PFSK-1 (cell line): ENCODE measurements around the gene CACNA2D4.

Source experiments
- POLR2AphosphoS5 ChIP-seq: IDR thresholded peaks from 2 replicates; pipeline ENCODE4 v1.6.1; 2012; ENCODE audit warnings: low read depth, mild to moderate bottlenecking, control low read depth, low read length, moderate library complexity
- TAF1 ChIP-seq: IDR thresholded peaks from 2 replicates; pipeline ENCODE4 v1.6.1; 2012; ENCODE audit warnings: low read length, control low read depth, borderline replicate concordance; ENCODE audit not compliant: insufficient read depth

DNA sequence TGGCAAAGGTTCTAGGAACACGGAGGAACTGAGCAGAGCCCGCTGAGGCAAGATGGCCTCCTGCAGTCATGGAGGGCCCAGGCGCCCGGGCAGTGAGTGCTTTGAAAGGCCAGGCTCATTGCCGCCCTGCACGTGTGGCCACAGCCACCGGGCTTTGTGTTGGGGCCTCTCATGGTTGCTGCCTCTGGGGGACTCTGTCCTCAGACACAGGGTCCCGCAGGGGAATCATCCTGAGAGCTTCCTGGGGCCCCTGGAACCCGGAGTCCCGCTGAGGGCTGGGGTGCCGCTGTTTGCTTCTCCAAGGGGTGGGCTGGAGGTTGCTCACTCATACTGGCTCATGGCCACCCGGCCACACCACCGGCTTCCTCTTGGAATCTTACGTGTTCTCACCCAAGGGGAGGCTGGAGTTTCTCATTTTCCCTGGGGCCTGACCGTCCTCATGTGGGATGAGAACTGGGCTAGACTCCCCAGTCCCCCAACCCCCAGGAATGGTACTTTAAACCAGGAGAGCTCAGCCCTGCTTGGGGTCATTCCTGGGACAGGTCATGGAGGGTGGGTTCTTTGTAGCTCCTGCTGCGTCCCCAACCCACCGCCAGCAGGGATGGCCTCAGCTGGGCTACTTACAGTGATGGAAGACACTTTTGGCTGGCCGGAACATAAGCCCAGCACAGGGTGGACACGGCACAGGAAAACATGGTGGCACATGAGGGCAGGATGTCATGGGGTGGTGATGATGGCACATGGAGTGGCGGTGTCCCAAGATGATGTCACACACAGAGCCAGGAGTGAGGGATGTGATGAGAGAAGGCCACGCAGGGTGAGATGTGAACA lies 119.2 kb downstream of the CACNA2D4 start:
- TF ChIP-seq POLR2AphosphoS5 = no peak
- TF ChIP-seq TAF1 = no peak
